Endothelial cell (in vitro differentiated cells): Measurements from ENCODE around the gene CCL8. TPM values are rescaled to one million over a fixed set of nuclear protein-coding genes. Genes with fewer than 3 reads are reported as not detected.

ENCODE experiments used
- DNase-seq: peaks from one replicate; pipeline ENCODE4 v3.0.0; 2021; ENCODE audit warnings: low spot score
- H3K27ac Mint-ChIP-seq: one replicate; pipeline ENCODE4 v1.8.0; 2021; ENCODE audit warnings: mixed read lengths, inconsistent platforms; ENCODE audit not compliant: unreplicated experiment
- H3K27me3 Mint-ChIP-seq: one replicate; pipeline ENCODE4 v1.8.0; 2021; ENCODE audit warnings: mild to moderate bottlenecking, moderate library complexity, mixed read lengths, inconsistent platforms; ENCODE audit not compliant: unreplicated experiment
- H3K36me3 Mint-ChIP-seq: one replicate; pipeline ENCODE4 v1.8.0; 2021; ENCODE audit warnings: mild to moderate bottlenecking, low read depth, mixed read lengths, inconsistent platforms; ENCODE audit not compliant: unreplicated experiment
- H3K4me1 Mint-ChIP-seq: one replicate; pipeline ENCODE4 v1.8.0; 2021; ENCODE audit warnings: mild to moderate bottlenecking, mixed read lengths, inconsistent platforms; ENCODE audit not compliant: unreplicated experiment
- H3K4me3 Mint-ChIP-seq: one replicate; pipeline ENCODE4 v1.8.0; 2021; ENCODE audit warnings: mild to moderate bottlenecking, mixed read lengths, inconsistent platforms; ENCODE audit not compliant: unreplicated experiment
- H3K9me3 Mint-ChIP-seq: one replicate; pipeline ENCODE4 v1.8.0; 2021; ENCODE audit warnings: mixed read lengths, inconsistent platforms; ENCODE audit not compliant: unreplicated experiment
- total RNA-seq: library from RNA; stranded (reverse); fragmentation: NEBNext Ultra II Directional; extraction: Animal tissue kit (Norgen Biotek cat#: 25700); gene quantifications from one replicate; pipeline ENCODE4 v1.2.1, GENCODE V29; 2021; ENCODE audit not compliant: unreplicated experiment
- TF ChIP-seq, protein P1 (sequence below): fragments of 200-600 bp; sonication (generic); IDR thresholded peaks from one replicate; pipeline ENCODE4 v1.5.0; 2021; ENCODE audit warnings: antibody characterized with exemption; ENCODE audit not compliant: unreplicated experiment

The CCL8 gene
- total RNA-seq, 1 donor from 2014 or later, result not detected

DNA sequence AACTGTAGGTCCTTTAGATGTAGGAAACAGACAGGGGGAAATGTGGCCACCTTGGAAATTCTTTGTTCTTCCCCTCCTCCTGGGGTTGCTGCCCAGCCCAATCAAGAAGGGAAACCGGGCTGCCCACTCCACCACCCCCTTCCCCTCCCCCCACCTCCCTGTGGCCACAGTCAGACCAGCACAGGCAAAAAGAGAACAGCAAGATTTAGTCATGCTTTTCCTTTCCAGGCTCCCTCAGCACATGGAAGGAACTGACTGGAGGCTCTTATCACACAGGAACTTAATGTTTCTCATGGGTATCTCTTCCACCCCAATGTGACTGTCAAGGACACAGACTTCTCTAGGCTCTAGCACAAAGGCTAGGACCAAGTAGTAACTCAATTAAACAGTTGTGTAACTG lies 46.8 kb downstream of the CCL8 start:
- Mint-ChIP-seq H3K9me3 (no peaks in the 10 kb centered on the region), H3K27ac (no peak overlapping the region), H3K36me3 (no peaks in the 10 kb centered on the region), H3K27me3 (peaks cover 2% of the 10 kb centered on the region), H3K4me1 (peaks cover 12% of the 10 kb centered on the region), H3K4me3 (no peak overlapping the region)
- TF ChIP-seq, protein P1, sequence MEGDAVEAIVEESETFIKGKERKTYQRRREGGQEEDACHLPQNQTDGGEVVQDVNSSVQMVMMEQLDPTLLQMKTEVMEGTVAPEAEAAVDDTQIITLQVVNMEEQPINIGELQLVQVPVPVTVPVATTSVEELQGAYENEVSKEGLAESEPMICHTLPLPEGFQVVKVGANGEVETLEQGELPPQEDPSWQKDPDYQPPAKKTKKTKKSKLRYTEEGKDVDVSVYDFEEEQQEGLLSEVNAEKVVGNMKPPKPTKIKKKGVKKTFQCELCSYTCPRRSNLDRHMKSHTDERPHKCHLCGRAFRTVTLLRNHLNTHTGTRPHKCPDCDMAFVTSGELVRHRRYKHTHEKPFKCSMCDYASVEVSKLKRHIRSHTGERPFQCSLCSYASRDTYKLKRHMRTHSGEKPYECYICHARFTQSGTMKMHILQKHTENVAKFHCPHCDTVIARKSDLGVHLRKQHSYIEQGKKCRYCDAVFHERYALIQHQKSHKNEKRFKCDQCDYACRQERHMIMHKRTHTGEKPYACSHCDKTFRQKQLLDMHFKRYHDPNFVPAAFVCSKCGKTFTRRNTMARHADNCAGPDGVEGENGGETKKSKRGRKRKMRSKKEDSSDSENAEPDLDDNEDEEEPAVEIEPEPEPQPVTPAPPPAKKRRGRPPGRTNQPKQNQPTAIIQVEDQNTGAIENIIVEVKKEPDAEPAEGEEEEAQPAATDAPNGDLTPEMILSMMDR, result no peak
- DNase-seq, result no peak

DNA sequence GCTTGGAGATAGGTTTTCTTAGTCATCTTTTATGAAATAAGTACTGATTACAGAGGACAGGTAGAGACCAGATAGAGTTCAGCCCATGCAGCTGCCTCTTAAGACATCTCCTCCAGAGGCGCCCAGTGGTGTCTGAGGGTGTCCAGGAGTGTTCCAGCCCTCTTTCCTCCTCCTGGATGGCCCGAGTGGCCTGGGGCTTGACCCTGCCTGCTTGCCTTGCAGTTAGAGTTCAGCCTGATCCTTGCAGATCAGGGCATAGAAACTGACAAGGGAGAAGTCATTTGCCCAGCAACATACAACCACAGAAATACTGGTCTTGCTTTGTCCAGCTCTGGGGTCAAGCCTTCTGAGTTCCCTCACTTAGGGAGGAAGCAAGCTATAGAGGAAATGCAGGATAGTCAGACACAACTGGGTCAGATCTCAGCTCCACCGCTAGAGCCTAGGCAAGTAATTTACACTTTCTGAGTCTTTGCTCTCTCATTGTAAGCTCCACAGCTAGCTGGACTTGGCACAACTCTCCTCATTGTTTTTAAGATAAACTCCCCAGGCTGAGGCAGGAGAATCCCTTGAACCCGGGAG lies 47.4 kb downstream of the CCL8 start:
- Mint-ChIP-seq H3K27me3 (peaks cover 2% of the 10 kb centered on the region), H3K27ac (no peak overlapping the region), H3K36me3 (no peaks in the 10 kb centered on the region), H3K4me1 (peaks cover 10% of the 10 kb centered on the region), H3K9me3 (no peaks in the 10 kb centered on the region), H3K4me3 (no peak overlapping the region)
- TF ChIP-seq, protein P1, result no peak
- no peak for DNase-seq

DNA sequence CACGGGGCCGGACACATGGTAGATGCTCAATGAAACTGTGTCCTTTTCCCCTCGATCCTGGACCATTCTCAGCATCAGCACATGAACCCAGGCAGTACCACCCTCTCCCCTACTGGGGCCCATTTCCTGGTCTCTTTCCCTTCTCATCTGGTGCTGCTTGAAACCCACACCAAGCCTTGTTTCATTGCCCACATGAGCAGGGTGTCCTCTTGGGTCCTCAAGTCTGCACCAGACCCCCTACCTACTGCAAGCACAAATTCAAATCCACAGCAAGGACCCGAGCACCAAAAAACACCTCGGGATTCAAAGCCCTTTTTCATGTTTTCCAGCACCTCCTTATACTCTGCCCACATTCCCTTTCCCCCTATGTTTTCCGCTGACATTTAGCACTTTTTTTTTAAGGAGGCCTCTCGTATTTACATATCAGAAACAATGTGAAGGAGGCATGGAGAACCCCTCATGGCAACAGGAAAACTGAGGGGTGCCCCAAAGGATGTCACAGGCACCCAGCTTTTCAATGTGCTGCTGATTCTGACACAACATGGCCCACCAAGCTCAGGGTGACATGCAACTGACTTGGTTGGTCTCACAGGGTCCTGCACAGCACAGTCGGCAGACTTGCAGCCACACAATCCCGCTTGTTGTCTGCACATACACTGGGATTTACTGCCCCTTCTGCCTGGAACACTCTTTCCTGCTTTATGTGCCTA lies 48.4 kb downstream of the CCL8 start:
- H3K27ac Mint-ChIP-seq, result no peak overlapping the region
- no peak for DNase-seq

DNA sequence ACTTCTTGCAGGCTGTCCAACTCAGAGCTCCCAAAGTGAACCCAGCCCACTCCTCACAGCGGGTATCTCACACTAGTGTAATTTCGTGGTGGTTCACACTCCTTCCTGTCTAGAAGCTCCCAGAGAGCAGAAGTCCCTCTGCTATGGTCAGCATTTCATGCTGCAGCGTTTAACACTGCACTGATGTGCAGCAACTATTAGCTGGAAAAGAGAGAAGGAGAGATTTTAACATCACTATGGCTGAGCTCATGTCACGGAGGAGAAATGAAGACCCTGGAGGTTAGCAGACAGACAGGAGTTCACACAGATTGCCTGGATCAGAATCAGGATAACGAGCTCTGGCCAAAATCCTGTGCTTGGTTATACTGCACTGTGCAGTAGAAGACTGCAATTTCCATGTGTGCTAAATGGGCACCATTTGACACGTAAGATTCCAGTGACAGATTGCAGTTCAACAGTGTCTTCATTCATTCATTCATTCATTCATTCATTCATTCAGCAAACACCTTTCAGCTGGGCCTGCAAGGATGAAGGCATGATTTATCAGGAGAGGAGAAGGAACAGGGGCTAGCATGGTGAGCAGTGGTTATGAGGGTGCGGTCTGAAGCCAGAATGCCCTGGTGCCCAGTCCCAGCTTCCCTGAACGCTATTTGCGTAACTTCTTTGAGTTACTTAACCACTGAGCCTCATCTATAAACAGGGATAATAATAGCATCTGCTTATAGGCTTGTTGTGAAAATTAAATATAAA lies 49.1 kb downstream of the CCL8 start:
- DNase-seq, result no peak
- TF ChIP-seq, protein P1, result no peak
- H3K9me3 Mint-ChIP-seq, result no peaks in the 10 kb centered on the region
- H3K4me3 Mint-ChIP-seq, result no peak overlapping the region
- H3K36me3 Mint-ChIP-seq, result no peaks in the 10 kb centered on the region
- no peaks in the 10 kb centered on the region for H3K27me3 Mint-ChIP-seq
- H3K27ac Mint-ChIP-seq, result no peak overlapping the region
- peaks cover 10% of the 10 kb centered on the region for H3K4me1 Mint-ChIP-seq

More for the DNA sequence above, 48.4 kb downstream of the CCL8 start:
- no peaks in the 10 kb centered on the region for H3K9me3 Mint-ChIP-seq
- no peaks in the 10 kb centered on the region for H3K36me3 Mint-ChIP-seq
- H3K4me3 Mint-ChIP-seq, result no peak overlapping the region
- H3K4me1 Mint-ChIP-seq, result peaks cover 10% of the 10 kb centered on the region
- TF ChIP-seq, protein P1, result no peak
- no peaks in the 10 kb centered on the region for H3K27me3 Mint-ChIP-seq
